ENCODE results near the gene HOXC5.

Gene HOXC5

DNA sequence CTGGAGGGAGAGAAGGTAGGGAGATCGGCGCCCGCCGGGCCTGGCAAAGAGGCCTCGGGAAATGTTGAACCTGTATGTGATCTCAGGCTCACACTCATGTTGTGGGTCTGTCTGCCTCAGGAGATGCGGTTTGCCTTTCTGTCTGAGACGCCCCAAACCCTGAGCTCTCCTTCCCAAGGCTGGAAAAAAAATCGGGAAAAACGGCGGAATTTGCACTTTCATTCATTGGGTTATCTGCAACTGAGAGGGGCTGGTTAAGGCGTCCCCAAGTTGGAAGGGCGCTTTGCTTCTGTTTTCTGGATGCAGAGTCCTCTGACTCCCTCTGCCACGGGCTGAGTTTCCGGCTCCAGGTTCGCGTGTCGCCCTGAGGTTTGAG is 37.9 kb upstream of the HOXC5 start:
- in situ Hi-C loops (cut with MboI; ENCODE audit: low sequenced_read_pairs) = loop anchor here (10.0 kb wide), 2 partner anchors 210 to 380 kb away; no protein-coding TSS in a partner anchor

DNA sequence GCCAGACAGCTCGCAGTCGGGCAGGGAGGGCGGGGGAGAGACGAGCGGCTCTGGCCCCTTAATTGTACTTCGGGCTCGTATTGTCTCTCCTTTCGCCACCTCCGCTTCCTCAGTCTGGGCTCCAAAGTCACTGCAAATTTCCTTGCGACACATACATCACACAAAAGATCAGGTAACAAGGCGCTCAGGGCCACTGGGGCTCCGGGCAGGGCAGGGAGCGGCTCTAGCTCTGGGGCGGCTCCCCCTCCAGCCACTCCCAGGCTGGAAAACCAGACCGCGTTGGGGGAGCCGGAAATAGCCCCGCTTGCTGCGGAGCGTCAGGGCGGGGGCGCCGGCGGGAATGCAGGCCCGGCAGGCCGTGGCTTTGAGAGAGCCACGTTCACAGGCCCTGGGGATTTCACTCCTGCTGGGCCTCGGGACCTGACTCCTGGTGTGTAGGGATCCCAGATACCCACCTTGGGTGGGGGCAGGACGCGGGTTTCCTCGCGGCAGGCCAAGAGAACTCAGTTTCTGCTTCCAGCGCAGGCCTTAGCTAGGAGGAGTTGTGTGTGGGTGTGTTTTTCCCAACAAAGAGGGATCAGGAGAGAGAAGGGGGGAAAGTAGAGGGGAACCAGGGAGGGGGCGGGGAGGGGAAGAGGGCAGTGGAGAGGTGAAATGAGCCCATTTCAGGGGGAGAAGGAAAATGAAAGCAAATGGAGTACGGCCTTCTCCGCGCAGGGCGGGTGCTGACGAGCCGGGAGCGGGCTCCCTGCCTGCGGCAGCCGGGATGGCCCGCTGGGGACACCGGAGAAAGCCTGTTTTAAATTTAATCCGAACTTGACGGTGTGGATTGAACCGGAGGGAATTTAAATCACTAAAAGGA is 37.2 kb upstream of the HOXC5 start:
- in situ Hi-C loops (cut with MboI; ENCODE audit: low sequenced_read_pairs) = loop anchor here (10.0 kb wide), 2 partner anchors 209 to 379 kb away; no protein-coding TSS in a partner anchor

DNA sequence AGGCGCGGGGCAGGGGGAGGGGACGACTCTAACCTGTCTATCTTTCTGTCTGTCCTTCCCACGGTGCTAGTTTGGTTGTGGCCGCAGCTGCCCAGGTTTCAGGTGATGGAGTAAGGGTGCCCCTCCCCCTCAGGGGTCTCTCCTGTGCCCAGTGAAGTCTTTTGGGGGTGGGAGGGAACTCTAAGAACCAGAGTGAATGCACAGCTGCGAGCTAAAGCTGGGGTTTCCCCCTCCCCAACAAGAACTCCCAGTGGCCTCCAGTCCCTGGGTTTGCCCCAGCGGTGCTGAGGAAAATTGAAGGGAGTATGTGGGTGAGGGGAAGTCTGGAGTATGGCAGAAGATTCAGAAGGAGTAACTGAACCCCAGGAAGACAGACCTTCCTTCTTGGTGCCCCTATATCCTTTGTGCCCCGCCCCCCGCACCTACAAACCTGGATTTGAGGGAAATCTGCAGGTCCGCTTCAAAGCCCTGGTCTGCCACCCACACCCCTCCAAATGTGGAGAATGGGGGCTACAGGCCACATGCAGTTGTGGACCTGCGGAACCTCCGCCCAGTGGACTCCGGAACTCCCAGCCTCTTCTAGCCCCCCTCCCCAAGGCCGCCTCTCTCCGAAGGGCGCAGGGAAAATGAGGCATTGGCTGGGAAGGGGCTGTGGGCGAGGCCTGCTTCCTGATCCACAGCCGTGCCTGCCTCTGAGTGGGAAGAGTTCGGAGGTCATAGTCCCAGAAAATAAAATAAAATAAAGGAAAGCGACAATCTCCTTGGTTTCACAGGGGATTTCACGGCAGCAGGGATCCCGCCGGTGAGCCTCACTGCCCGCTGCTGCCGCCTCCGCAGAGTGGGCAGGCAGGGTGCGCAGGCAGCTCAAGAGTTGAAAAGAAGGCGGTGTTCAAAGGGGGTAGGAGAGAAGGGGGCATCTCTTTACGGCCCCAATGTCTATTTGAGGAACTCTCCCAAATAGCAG is 36.3 kb upstream of the HOXC5 start:
- in situ Hi-C loops (cut with MboI; ENCODE audit: low sequenced_read_pairs) = loop anchor here (10.0 kb wide), 2 partner anchors 208 to 378 kb away; no protein-coding TSS in a partner anchor

DNA sequence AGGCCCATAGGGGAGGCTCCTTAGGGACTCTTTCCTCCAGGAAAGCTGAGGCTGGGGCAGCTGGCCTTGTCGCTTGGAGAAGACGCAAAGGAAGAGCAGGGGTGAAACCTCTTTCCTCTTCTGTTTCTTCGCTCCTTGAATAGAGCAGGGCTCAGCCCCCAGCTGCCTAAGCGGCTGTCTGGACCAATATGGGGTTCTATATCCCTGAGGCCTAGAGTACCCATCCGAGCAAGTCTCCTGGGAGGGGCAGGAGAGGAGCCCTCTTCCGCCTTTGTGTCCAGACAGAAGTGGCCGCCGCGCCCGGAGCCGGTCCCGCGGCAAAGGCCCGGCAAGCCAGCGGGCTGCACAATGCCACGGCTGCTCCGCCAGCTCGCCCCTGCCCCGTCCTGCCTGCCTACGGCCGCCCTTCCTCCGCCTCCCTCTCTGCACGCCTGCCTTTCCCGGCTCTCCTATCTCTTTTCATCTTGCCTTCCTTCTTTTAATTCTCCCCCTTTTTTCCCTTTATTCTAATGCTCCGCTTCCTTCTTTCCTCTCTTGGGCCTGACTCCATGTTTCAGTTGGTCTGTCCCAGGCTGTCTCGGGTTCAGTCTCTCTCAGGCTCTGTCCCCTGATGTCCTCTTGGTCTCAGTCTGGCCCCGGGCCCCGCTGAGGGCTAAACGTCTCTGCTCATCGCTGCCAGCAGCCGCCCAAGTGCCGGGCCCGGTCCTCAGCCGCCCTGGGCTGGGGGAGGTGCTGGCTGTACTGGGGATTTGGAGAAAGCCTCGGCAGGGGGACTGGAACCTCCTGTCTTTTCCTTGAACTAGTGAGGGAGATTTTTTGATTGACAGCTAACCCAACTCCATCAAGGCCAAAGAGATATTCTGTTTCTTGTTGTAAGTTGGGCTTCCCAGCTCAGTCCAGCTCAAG is 35.4 kb upstream of the HOXC5 start:
- in situ Hi-C loops (cut with MboI; ENCODE audit: low sequenced_read_pairs) = loop anchor here (10.0 kb wide), 2 partner anchors 207 to 377 kb away; no protein-coding TSS in a partner anchor

DNA sequence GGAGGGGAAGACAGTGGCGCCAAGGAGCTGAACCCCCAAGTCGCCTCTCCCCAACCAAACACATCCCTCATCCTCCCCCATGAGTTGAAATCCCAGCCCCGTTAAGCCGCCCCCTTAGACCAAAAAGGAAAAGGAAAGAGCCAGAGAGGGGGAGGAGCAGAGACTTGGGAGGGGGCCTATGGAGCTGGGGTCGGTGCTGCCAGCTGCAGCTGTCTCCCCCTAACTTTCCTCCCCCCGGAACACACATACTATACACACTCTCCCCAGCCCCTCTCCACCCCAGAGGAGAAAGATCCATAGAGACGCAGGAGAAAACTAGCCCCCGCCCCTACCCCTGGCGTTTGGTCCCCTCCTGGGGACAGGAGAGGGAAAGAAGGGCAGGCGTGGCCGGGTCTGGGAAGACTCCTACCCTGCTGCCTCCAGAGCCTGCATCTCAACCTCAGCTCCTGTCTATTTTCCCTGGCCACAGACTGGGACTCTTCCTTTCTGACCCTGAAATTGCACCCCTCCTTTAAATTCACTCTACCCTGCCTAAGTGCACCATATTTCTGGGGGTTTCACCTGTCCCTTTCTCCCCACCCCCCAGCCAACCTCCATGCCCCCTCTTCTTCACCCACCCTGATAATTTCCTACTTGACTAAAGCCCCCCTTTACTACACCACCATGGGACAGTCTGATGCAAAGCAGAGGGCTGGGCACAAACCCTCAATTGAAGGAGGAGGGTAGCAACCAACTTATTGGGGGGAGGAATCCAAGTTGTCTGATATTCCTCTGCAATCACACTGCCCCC is 34.5 kb upstream of the HOXC5 start:
- in situ Hi-C loops (cut with MboI; ENCODE audit: low sequenced_read_pairs) = loop anchor here (10.0 kb wide), 2 partner anchors 206 to 376 kb away; no protein-coding TSS in a partner anchor

DNA sequence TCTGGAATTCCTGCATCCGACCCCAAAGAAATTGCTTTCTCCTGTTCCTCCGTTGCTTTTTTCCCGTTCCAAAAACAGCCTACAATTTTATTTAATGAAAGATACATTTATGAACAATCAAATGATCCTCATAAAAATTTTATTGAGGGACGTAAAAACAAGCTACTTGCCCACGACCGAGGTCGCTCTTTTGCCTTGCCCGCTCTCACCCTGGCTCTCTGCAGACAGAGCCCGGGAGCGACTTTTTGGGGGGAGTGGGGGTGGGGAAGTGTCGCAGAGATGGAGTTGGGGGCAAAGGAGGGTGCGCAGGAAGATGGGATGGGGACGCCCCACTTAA is 34.0 kb upstream of the HOXC5 start:
- in situ Hi-C loops (cut with MboI; ENCODE audit: low sequenced_read_pairs) = loop anchor here (10.0 kb wide), 2 partner anchors 206 to 376 kb away; no protein-coding TSS in a partner anchor

DNA sequence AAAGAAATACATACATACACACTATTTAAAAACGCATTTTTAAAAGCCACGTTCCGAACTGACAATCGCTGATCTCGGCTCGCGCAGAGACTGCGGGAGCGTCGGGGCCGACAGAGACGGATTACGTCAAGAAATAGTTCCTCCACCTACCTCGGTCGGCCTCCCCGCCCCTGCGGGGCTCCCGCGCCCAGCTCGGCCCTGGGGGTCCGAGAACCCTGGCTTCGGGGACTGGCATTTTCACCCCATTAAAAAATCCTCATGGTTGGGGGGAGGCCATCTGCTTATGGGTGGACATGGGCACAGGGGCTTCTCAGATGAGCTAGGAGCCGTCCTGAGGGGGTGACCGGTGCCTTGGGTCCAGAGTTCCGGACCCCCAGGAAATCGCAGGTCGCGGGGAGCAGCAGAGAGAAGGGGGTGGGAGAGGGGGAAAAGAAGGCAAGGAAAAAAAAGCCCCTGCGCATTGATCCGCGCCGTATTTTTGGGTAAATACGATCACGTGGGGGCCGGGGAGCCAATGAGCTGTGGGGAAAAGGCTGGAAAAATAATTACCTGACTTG is 33.2 kb upstream of the HOXC5 start:
- in situ Hi-C loops (cut with MboI; ENCODE audit: low sequenced_read_pairs) = loop anchor here (10.0 kb wide), 2 partner anchors 205 to 375 kb away; no protein-coding TSS in a partner anchor

DNA sequence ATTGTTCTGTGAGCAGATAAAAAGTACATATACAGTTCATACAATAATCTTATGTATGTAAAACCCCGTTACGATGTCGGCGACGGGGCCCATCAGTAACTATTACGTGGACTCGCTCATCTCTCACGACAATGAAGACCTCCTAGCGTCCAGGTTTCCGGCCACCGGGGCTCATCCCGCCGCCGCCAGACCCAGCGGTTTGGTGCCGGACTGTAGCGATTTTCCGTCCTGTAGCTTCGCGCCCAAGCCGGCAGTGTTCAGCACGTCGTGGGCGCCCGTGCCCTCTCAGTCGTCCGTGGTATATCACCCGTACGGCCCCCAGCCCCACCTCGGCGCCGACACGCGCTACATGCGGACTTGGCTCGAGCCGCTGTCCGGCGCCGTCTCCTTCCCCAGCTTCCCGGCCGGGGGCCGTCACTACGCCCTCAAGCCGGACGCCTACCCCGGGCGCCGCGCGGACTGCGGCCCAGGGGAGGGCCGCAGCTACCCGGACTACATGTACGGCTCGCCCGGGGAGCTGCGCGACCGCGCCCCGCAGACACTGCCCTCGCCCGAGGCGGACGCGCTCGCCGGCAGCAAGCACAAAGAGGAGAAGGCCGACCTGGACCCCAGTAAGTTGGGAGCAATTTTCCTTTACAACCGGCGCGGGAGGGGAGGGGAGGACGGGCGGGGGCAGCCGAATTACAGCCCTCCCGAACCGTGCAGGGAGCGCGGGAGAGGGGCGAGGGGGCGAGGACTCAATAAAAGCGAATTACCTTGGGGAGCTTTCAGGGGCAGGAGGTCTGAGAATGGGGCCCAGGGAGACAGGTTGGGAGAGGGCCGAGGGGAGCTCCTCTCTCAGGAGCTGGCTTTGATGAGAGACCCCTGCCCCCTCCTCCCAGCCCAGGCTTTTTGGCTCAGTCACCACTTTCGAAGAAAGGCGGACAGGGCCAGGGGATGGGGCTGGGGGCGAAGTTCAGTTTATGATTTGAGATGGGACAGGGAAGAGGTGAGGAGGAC is 32.4 kb upstream of the HOXC5 start, which contains the start of gene HOXC9:
TSS of gene HOXC9 (plus strand) at position 46 of the 999 bp plus-strand sequence. CDS start at position 74, 28 bp downstream.
- in situ Hi-C loops (cut with MboI; ENCODE audit: low sequenced_read_pairs) = no loop called here

DNA sequence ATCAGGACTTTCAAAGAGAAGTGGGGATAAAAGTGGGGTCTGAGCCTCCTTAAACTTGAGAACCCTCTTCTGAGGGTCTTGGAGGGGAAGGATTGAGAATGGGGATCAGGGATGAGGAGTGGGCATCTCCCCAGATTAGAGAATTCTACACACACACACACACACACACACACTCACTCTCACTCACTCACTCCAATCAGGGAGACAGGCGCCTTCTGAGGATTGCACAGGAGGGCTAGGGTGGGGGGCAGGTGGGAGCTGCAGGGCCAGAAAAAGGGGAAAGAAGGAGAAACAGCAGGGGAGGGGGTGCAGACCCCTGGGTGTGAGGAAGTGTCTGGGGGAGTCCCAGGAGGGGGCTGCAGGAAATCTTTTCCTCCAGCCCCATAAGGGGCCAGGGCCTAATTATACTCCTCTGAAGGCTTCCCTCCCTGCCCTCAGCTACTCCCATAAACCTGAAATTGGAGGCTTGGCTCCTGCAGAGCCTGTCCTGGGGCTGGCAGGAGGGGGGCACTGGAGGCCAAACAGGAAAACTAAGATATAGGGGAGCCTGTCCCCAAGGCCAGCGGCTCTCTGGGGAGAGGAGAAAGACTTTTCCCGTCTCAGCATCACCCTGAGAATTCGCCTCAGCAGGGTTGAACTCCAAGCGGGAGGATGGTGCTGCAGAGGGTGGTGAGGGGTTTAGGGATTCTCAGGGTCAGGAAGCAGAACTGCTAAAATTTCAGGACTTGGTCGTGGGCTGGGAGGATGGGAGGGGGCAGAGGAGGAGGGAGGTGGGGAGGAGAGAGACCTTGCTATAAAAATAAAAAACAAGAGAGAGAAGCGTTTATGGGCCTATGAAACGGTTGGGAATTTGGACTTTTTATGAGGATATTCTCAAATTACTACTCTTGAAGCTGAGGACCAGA is 31.3 kb upstream of the HOXC5 start:
- in situ Hi-C loops (cut with MboI; ENCODE audit: low sequenced_read_pairs) = no loop called here

DNA sequence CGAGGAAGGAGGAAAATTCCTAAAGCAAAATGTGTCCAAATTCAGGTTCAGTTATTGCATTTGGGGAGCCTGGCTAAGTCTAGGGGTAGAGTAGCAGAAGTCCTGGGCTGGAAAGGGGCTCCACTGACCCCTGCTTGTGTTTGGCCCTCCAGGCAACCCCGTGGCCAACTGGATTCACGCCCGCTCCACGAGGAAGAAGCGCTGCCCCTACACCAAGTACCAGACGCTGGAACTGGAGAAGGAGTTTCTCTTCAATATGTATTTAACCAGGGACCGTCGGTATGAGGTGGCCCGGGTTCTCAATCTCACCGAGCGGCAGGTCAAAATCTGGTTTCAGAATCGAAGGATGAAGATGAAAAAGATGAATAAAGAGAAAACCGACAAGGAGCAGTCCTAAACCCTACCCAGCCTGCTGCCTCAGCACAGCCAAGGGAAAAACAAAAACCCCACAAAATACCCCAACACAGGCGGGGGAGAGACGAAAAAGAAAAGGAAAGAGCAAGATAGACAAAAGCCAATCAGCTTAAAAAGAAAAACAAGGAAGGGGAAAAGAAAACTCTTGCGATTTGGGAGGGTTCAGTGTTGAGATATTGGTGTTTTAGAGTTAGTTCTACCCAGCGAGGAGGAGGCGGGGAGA is 30.5 kb upstream of the HOXC5 start:
- in situ Hi-C loops (cut with MboI; ENCODE audit: low sequenced_read_pairs) = no loop called here

DNA sequence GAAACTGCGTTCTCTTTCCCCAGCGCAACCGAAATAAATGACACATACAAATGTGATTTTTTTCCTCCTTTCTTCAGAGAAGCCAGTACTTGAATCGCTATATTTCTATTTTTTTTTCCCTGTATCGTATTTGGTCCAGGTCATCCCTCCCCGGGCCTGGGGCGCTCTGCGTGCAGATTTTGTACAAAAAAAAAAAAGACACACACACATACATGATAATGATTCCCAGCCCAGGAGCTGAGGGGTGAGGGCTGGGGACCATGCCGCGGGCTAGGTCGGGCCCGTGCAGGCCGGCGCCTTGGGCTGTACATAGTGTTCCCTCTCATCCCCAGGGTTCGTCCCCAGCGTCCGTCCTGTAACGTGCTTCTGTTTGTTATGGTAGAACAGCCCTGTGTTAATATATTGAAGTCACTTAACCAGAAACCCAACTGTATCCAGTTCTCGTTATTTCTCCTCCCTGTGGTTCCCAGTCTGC is 29.9 kb upstream of the HOXC5 start:
- in situ Hi-C loops (cut with MboI; ENCODE audit: low sequenced_read_pairs) = no loop called here

DNA sequence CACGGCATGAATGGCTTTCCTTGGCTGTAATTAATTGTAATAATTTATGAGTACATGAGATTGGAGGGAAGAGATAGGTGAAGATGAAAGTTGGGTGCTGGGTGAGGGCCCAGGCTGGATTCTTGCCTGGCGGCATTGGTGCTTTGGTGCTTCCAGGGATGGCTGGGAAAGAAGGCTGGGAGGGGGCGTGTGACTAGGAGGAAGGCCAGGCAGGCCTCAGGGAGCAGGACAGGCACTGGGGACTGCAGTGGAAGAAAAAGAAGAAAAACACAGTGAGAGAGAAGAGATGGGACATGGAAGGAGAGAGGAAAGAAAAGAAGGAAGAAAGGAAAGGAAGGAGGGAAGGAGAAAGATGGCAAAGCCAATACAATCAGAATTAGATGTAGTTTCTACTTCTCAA is 29.2 kb upstream of the HOXC5 start:
- in situ Hi-C loops (cut with MboI; ENCODE audit: low sequenced_read_pairs) = no loop called here

DNA sequence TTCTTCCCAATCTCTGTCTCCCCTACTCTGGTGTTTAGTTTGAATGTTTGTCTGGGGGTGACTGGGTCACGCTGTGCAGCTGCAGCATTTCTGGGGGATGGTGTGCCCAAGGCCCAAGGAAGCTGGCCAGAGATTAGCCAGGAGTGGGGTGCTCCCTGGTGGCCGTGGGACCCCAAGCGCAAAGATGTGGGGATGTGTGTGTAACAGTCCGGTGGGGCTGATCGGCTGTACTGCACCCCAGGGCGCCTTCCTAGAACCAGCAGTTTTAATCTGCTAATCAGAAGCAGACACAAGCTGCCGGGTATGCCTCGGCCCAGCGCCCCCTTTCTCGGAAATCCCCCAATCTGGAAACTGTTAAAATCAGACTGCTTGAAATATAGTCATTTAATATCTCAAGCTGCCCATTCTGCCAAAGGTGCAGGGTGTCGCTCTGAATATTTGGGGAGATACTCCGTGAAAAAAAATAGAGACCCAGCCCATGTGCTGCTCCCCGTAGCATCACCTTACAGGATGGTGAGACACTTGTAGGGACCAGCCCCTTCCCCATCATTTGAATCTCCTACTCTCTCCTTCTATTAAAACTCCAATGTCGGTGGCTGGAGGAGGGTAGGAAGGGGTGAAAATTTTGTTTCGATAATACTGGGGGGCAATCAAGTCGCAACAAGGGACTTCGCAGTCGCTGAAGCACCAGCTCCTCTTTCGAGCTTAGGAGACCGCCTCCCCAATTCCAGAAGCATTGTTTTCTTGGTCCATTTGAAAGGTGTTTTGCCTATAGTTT is 28.6 kb upstream of the HOXC5 start:
- in situ Hi-C loops (cut with MboI; ENCODE audit: low sequenced_read_pairs) = no loop called here

DNA sequence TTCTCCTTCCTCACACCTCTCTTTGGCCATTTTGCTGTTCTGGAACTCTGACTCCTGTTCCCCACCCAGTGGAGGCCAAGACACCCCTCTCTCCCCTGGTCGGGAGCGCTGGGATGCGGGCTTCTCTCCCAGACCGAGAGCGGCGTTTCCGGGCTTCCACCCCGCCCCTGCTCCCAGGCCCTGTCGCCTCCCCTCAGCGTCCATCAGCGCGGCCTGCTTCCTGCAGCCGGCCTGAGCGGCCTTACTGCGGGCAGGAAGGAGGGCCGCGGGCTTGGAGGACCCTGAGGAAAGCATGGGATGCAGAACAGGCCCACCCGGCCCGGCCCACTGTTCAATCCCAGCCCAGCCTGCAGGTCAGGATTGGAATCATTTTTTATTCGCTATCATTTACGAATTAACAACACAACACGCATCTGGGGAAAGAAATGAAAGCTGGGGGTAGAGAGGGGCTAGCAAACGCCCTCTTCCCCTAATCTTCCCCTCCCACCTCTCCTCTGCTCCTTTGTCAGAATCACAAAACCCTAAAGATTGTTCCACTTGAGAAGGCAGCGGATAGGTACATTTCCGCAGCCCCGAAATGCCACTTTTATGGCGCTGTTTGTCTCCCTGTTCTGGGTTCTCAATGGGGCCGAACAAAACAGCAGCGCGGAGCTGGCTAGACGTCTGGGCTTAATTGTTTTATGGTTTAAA is 27.9 kb upstream of the HOXC5 start:
- in situ Hi-C loops (cut with MboI; ENCODE audit: low sequenced_read_pairs) = no loop called here

DNA sequence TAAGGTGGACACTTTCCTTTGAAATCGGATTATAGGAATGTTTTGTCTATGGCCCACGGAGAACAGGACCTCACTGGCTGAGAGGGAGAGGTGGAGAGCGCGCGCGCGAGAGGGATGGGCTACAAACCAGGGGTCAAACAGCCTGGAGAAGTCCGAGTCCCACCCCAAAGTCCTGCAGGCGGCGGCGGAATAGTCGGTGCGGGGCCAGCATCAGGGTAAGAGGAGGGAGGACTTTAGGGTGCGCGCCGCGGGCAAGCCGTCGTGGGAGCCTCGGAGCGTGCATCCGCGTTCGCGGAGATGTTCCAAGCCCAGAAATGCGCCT is 27.4 kb upstream of the HOXC5 start:
- in situ Hi-C loops (cut with MboI; ENCODE audit: low sequenced_read_pairs) = no loop called here
